Mesenchymal stem cell (in vitro differentiated cells and primary cell): ENCODE results near the gene PTPN2.

Source experiments
- DNase-seq: peaks from one replicate; pipeline ENCODE4 v3.0.0-alpha.2; 2013
- H2AFZ ChIP-seq: one replicate; pipeline ENCODE4 v1.6.1; 2013; ENCODE audit warnings: low read depth, mild to moderate bottlenecking, control low read depth, inconsistent platforms, low read length, moderate library complexity
- H2AK5ac ChIP-seq: 2 replicates; pipeline ENCODE4 v1.6.1; 2013; ENCODE audit warnings: low read length, moderate library complexity, mild to moderate bottlenecking, inconsistent platforms; ENCODE audit not compliant: severe bottlenecking
- H2BK120ac ChIP-seq: one replicate; pipeline ENCODE4 v1.6.1; 2013; ENCODE audit warnings: low read depth, mild to moderate bottlenecking, inconsistent platforms, low read length, moderate library complexity
- H2BK12ac ChIP-seq, 2 experiments: one replicate each; pipeline ENCODE4 v1.6.1; 2013; ENCODE audit warnings: inconsistent platforms in 2 of 2, low read length in 2 of 2, mild to moderate bottlenecking in 2 of 2, moderate library complexity in 2 of 2, control low read depth in 1 of 2
- H2BK15ac ChIP-seq: one replicate; pipeline ENCODE4 v1.6.1; 2013; ENCODE audit warnings: mild to moderate bottlenecking, low read depth, inconsistent platforms; ENCODE audit not compliant: poor library complexity, severe bottlenecking
- H2BK5ac ChIP-seq: 2 replicates; pipeline ENCODE4 v1.6.1; 2013; ENCODE audit warnings: low read depth, mild to moderate bottlenecking, low read length, control low read depth, inconsistent platforms; ENCODE audit not compliant: poor library complexity, severe bottlenecking
- H3K14ac ChIP-seq, 2 experiments: one replicate each; pipeline ENCODE4 v1.6.1; 2013; ENCODE audit warnings: inconsistent platforms in 2 of 2, low read length in 2 of 2, control low read depth in 1 of 2, mild to moderate bottlenecking in 1 of 2, moderate library complexity in 1 of 2
- H3K18ac ChIP-seq, 2 experiments: one replicate each; pipeline ENCODE4 v1.6.1; 2013; ENCODE audit warnings: inconsistent platforms in 2 of 2, low read length in 2 of 2, control low read depth in 1 of 2, low read depth in 1 of 2, mild to moderate bottlenecking in 1 of 2
- H3K23ac ChIP-seq, 2 experiments: one replicate each; pipeline ENCODE4 v1.6.1; 2013; ENCODE audit warnings: inconsistent platforms in 2 of 2, low read length in 2 of 2, mild to moderate bottlenecking in 2 of 2, moderate library complexity in 2 of 2, control low read depth in 1 of 2
- H3K27ac ChIP-seq: 2 replicates; pipeline ENCODE4 v1.5.1; 2013; ENCODE audit warnings: mild to moderate bottlenecking, moderate library complexity, low read length, control low read depth, inconsistent platforms; ENCODE audit not compliant: poor library complexity, severe bottlenecking
- H3K27me3 ChIP-seq, 2 experiments: 2 replicates each; pipeline versions ENCODE4 v1.6.1 to v1.7.0; 2013; ENCODE audit warnings: low read length in 2 of 2, mild to moderate bottlenecking in 2 of 2, moderate library complexity in 2 of 2, control low read depth in 1 of 2, inconsistent platforms in 1 of 2; ENCODE audit not compliant: control insufficient read depth in 1 of 2, insufficient read depth in 1 of 2
- H3K36me3 ChIP-seq, 2 experiments: 2 replicates each; pipeline versions ENCODE4 v1.6.1 to v1.7.0; 2013; ENCODE audit warnings: low read length in 2 of 2, control low read depth in 1 of 2, inconsistent platforms in 1 of 2, low read depth in 1 of 2, mild to moderate bottlenecking in 1 of 2; ENCODE audit not compliant: insufficient read depth in 2 of 2, control insufficient read depth in 1 of 2
- H3K4ac ChIP-seq, 2 experiments: one replicate each; pipeline ENCODE4 v1.6.1; 2013; ENCODE audit warnings: inconsistent platforms in 2 of 2, low read length in 2 of 2, mild to moderate bottlenecking in 2 of 2, moderate library complexity in 2 of 2, control low read depth in 1 of 2, low read depth in 1 of 2
- H3K4me1 ChIP-seq: 2 replicates; pipeline ENCODE4 v1.6.1; 2013; ENCODE audit warnings: low read depth, low read length, control low read depth; ENCODE audit not compliant: control insufficient read depth, insufficient read depth
- H3K4me2 ChIP-seq: 2 replicates; pipeline ENCODE4 v1.6.1; 2013; ENCODE audit warnings: low read length, mild to moderate bottlenecking, inconsistent platforms; ENCODE audit not compliant: poor library complexity, severe bottlenecking
- H3K4me3 ChIP-seq, 2 experiments: 2 replicates each; pipeline versions ENCODE4 v1.5.1 to v1.7.0; 2013; ENCODE audit warnings: low read length in 2 of 2, mild to moderate bottlenecking in 2 of 2, control low read depth in 1 of 2, low read depth in 1 of 2; ENCODE audit not compliant: insufficient read depth in 1 of 2
- H3K79me1 ChIP-seq: replicated peaks from 2 replicates; pipeline ENCODE4 v1.6.1; 2013; ENCODE audit warnings: mild to moderate bottlenecking, control low read depth, low read length, inconsistent platforms; ENCODE audit not compliant: poor library complexity, severe bottlenecking
- H3K9ac ChIP-seq: 2 replicates; pipeline ENCODE4 v1.7.0; 2013; ENCODE audit warnings: mild to moderate bottlenecking, low read length, moderate library complexity
- H3K9me3 ChIP-seq: 2 replicates; pipeline ENCODE4 v1.7.0; 2013; ENCODE audit warnings: mild to moderate bottlenecking, low read length; ENCODE audit not compliant: control insufficient read depth
- H4K8ac ChIP-seq: one replicate; pipeline ENCODE4 v1.6.1; 2013; ENCODE audit warnings: inconsistent platforms, mild to moderate bottlenecking, low read length, moderate library complexity
- H4K91ac ChIP-seq: one replicate; pipeline ENCODE4 v1.6.1; 2013; ENCODE audit warnings: mild to moderate bottlenecking, low read length, inconsistent platforms
- WGBS: methylation state at CpG from one replicate; pipeline ENCODE4 v1.1.7; 2013; ENCODE audit warnings: mixed read lengths; 5-methylcytosine and 5-hydroxymethylcytosine counted together

Gene PTPN2

GRCh38 chr18:12841070-12841469, 43.0 kb downstream of the PTPN2 start:
- H3K9me3 ChIP-seq: no peaks in the 10 kb centered on the region
- H2BK5ac ChIP-seq: no peak overlapping the region
- H3K4ac ChIP-seq: no peak overlapping the region
- no peak overlapping the region for H2BK12ac ChIP-seq
- no peaks in the 10 kb centered on the region for H3K27me3 ChIP-seq
- H3K23ac ChIP-seq: no peak overlapping the region
- peaks cover 8% of the 10 kb centered on the region for H3K4me1 ChIP-seq
- no peak overlapping the region for H2BK120ac ChIP-seq
- DNase-seq: no peak
- H2BK15ac ChIP-seq: no peak overlapping the region
- WGBS: 96% methylated on average over 6 of the region's 6 CpGs
- H3K4me2 ChIP-seq: no peak overlapping the region
- no peak overlapping the region for H2AK5ac ChIP-seq
- H3K79me1 ChIP-seq: peaks cover 22% of the 10 kb centered on the region
- no peak overlapping the region for H4K8ac ChIP-seq
- no peak overlapping the region for H3K14ac ChIP-seq
- H3K18ac ChIP-seq: no peak overlapping the region
- H3K9ac ChIP-seq: no peak overlapping the region
- H4K91ac ChIP-seq: no peak overlapping the region
- peaks cover 3% of the 10 kb centered on the region in 2 experiments for H3K36me3 ChIP-seq
- H2AFZ ChIP-seq: no peak overlapping the region
- H3K27ac ChIP-seq: no peak overlapping the region
- no peak overlapping the region for H3K4me3 ChIP-seq

- Histone ChIP-seq H3K79me1 (peaks cover 23% of the 10 kb centered on the region), H3K36me3 (peaks cover 3% of the 10 kb centered on the region in 2 experiments), H3K14ac (no peak overlapping the region), H3K9ac (no peak overlapping the region), H3K4me3 (no peak overlapping the region), H2AFZ (no peak overlapping the region), H3K4me1 (peaks cover 8% of the 10 kb centered on the region), H4K91ac (no peak overlapping the region), H3K23ac (no peak overlapping the region), H2BK12ac (no peak overlapping the region), H3K27me3 (no peaks in the 10 kb centered on the region), H3K18ac (peak overlapping the region in 1 of 2 experiments; percentile 50), H3K4me2 (no peak overlapping the region), H3K27ac (no peak overlapping the region), H2AK5ac (no peak overlapping the region), H2BK5ac (no peak overlapping the region), H2BK120ac (no peak overlapping the region), H3K4ac (no peak overlapping the region), H2BK15ac (no peak overlapping the region), H3K9me3 (no peaks in the 10 kb centered on the region), H4K8ac (no peak overlapping the region)
- no peak for DNase-seq
- WGBS: 92% methylated on average over 3 of the region's 3 CpGs
Observed at GRCh38 chr18:12840382-12840781, 43.7 kb downstream of the PTPN2 start.

- H3K9ac ChIP-seq: peak overlapping the region; percentile 48
- 99% methylated on average over 1 of the region's 1 CpG for WGBS
- H2BK15ac ChIP-seq: no peak overlapping the region
- no peak overlapping the region for H3K18ac ChIP-seq
- H3K4me1 ChIP-seq: peaks cover 8% of the 10 kb centered on the region
- peak; percentile 32 for DNase-seq
- no peak overlapping the region for H4K8ac ChIP-seq
- peak overlapping the region; percentile 49 for H2AK5ac ChIP-seq
- no peak overlapping the region for H3K4ac ChIP-seq
- no peak overlapping the region for H2AFZ ChIP-seq
- H2BK12ac ChIP-seq: no peak overlapping the region
- no peaks in the 10 kb centered on the region for H3K27me3 ChIP-seq
- peaks cover 25% of the 10 kb centered on the region for H3K79me1 ChIP-seq
- no peak overlapping the region for H3K23ac ChIP-seq
- no peak overlapping the region for H3K4me3 ChIP-seq
- H3K14ac ChIP-seq: no peak overlapping the region
- no peak overlapping the region for H3K4me2 ChIP-seq
- H3K9me3 ChIP-seq: no peaks in the 10 kb centered on the region
- H4K91ac ChIP-seq: no peak overlapping the region
- no peak overlapping the region for H2BK5ac ChIP-seq
- H2BK120ac ChIP-seq: no peak overlapping the region
- peaks cover 3% of the 10 kb centered on the region in 2 experiments for H3K36me3 ChIP-seq
- H3K27ac ChIP-seq: peak overlapping the region; percentile 16
Observed at GRCh38 chr18:12839526-12840196, 44.4 kb downstream of the PTPN2 start.

- Histone ChIP-seq H3K23ac (no peak overlapping the region), H2BK120ac (no peak overlapping the region), H2AFZ (no peak overlapping the region), H2BK5ac (no peak overlapping the region), H3K18ac (no peak overlapping the region), H3K27ac (peak overlapping the region; percentile 16), H2AK5ac (peak overlapping the region; percentile 49), H3K4me3 (peak overlapping the region in 1 of 2 experiments; percentile 23), H2BK15ac (no peak overlapping the region), H4K91ac (no peak overlapping the region), H3K9me3 (no peaks in the 10 kb centered on the region), H3K9ac (peak overlapping the region; percentile 48), H3K36me3 (peaks cover 3% of the 10 kb centered on the region in 2 experiments), H3K4me2 (no peak overlapping the region), H3K4ac (no peak overlapping the region), H3K27me3 (no peaks in the 10 kb centered on the region), H2BK12ac (no peak overlapping the region), H3K4me1 (peaks cover 8% of the 10 kb centered on the region), H4K8ac (no peak overlapping the region), H3K79me1 (peaks cover 23% of the 10 kb centered on the region), H3K14ac (no peak overlapping the region)
- DNase-seq: peak; percentile 18
- WGBS: 90% methylated on average over 2 of the region's 2 CpGs
Observed at GRCh38 chr18:12839057-12839525, 44.9 kb downstream of the PTPN2 start.
